ENCODE results near the gene CLEC17A.
"Not testable (repeated sequence)": the region's sequence is repeated elsewhere in the genome, so short reads cannot be mapped to it uniquely, and the experiment has no call there.

The CLEC17A gene

DNA sequence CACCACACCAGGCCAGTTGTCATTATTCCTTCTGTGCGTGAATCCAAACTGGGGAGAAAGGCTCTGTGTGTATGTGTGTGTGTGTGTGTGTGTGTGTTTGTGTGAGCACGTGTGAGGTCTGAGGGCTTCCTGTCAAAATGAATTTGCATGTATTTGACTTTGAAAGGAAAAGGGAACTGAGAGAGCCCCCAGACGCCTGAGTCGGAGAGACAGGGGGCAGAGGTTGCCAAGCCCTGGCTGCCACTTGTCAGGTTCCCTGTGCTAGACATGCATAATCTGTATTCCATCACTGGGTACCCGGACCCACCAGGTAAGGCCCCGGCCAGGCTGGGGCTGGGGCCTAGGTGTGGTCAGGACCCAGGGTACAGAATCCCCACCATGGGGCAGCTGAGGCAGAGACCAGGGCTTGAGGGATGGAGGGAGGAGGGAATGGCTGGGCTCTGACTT, at the start of gene CLEC17A:
Gene CLEC17A (plus strand): TSS at position 191 of the 447 bp plus-strand sequence. CDS start 77 bp downstream, at position 268.
- in situ Hi-C loops (cut with MboI; ENCODE audit: low sequenced_read_pairs): no loop called here

- in situ Hi-C loops (cut with MboI; ENCODE audit: low sequenced_read_pairs): no loop called here
Measured at GRCh38 chr19:14533450-14533849, 49.4 kb upstream of the CLEC17A start.

GRCh38 chr19:14536926-14537692, 45.8 kb upstream of the CLEC17A start:
- in situ Hi-C loops (cut with MboI; ENCODE audit: low sequenced_read_pairs): no loop called here

DNA sequence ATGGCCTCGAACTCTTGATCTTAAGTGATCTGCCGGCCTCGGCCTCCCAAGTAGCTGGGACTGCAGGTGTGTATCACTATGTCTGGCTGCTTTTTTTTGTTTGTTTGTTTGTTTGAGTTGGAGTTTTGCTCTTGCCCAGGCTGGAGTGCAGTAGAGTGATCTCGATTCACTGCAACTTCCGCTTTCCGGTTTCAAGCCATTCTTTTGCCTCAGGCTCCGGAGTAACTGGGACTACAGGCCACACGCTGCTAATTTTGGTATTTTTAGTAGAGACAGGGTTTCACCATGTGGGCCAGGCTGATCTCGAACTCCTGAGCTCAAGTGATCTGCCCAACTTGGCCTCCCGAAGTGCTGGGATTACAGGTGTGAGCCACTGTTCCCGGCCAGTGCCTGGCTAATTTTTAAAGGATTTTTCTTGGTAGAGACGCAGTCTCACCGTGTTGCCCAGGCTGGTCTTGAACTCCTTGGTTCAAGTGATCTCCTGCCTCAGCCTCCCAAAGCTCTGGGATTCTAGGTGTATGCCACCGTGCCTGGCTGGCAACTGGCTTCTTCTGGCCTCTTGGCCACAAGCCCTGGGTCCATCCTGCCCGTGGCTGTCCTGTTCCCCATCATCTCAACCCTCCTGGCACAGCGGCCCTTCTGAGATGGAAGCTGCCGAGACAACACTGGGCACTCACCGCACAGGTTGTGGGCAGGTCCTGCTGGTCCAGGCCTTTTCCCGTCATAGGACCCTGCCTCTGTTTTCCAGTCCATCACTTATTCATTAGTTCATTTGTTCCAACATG, 42.0 kb upstream of the CLEC17A start:
- in situ Hi-C loops (cut with MboI; ENCODE audit: low sequenced_read_pairs): no loop called here

DNA sequence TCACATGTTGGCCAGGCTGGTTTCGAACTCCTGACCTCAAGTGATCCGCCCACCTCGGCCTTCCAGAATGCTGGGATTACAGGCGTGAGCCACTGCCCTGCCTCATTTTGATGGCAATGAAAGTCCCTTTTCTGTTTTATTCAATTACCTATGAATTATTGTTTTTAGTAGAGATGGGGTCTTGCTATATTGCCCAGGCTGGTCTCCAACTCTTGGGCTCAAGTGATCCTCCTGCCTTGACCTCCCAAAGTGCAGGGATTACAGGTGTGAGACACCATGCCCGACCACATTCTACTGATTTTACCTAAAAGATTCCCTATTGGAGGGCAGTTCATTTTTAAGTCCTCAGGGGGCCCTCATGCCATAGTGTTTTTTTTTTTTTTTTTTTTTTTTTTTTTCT, 40.9 kb upstream of the CLEC17A start:
- in situ Hi-C loops (cut with MboI; ENCODE audit: low sequenced_read_pairs): not testable (repeated sequence)

- in situ Hi-C loops (cut with MboI; ENCODE audit: low sequenced_read_pairs): no loop called here
Measured at GRCh38 chr19:14542711-14543328, 40.1 kb upstream of the CLEC17A start.

- in situ Hi-C loops (cut with MboI; ENCODE audit: low sequenced_read_pairs): no loop called here
Measured at GRCh38 chr19:14544047-14544446, 38.8 kb upstream of the CLEC17A start.

GRCh38 chr19:14544977-14545715, 37.7 kb upstream of the CLEC17A start:
- in situ Hi-C loops (cut with MboI; ENCODE audit: low sequenced_read_pairs): no loop called here

- in situ Hi-C loops (cut with MboI; ENCODE audit: low sequenced_read_pairs): no loop called here
Measured at GRCh38 chr19:14545716-14546082, 37.2 kb upstream of the CLEC17A start.

- in situ Hi-C loops (cut with MboI; ENCODE audit: low sequenced_read_pairs): no loop called here
Measured at GRCh38 chr19:14550201-14550754, 32.6 kb upstream of the CLEC17A start.

GRCh38 chr19:14551134-14552005, 31.5 kb upstream of the CLEC17A start:
- in situ Hi-C loops (cut with MboI; ENCODE audit: low sequenced_read_pairs): not testable (repeated sequence)

GRCh38 chr19:14552006-14552360, 30.9 kb upstream of the CLEC17A start:
- in situ Hi-C loops (cut with MboI; ENCODE audit: low sequenced_read_pairs): not testable (repeated sequence)

GRCh38 chr19:14553042-14553938, 29.6 kb upstream of the CLEC17A start:
- in situ Hi-C loops (cut with MboI; ENCODE audit: low sequenced_read_pairs): no loop called here

GRCh38 chr19:14553939-14554243, 29.0 kb upstream of the CLEC17A start:
- in situ Hi-C loops (cut with MboI; ENCODE audit: low sequenced_read_pairs): no loop called here

- in situ Hi-C loops (cut with MboI; ENCODE audit: low sequenced_read_pairs): no loop called here
Measured at GRCh38 chr19:14554382-14554812, 28.5 kb upstream of the CLEC17A start.

DNA sequence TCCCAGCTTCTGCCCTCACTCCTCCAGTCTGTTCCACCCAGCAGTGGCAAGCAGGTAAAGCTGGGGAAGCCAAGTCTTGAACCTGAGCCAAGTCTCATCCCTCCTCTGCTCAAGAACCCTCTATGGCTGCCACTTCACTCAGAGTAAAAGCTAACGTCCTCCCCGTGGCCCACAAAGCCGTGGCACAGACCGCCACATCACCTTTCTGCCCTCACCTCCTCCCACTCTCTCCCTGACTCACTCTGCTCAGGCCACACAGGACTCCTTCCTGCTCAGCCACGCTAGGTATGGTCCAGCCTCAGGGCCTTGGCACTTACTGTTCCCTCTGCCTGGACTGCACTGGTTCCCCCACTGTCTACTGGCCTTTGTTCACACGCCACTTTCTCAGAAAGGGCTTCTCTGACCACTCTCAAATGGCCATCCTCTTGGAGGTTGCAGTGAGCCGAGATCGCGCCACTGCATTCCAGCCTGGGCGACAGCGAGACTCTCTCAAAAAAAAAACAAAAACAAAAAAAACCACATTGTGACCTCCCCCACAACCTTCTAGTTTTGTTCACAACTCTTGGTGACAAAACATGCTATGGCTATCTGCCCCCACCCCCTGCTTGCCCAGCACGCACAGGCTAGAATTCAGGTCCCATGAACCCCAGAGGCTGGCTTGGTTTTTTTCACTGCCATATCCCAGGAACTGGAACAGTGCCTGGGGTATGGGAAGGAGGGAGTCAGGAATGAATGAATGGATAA, 26.8 kb upstream of the CLEC17A start:
- in situ Hi-C loops (cut with MboI; ENCODE audit: low sequenced_read_pairs): no loop called here

DNA sequence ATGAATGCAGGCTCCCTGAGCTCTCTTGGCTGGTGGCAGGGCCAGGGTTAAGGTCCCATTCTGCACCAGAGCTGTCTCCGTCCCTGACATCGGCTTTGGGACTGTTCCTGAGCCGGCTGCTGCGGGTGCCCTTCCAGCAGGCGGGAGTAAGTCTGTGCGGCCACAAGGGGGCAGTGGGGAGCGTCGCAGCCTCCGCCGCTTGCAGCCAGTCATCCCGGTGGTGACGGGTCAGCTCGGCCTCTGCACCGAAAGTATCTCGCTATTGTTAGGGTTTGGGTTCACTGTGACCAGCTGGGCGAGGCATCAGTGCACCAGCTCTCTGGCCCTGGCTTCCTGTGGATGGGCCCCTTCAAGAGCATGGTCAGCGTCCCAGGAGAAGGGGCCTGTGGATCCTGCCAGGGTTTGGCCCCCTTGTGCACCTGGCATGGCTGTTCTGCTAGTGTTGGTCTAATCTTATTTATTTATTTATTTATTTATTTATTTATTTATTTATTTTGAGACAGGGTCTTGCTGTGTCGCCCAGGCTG, 26.2 kb upstream of the CLEC17A start:
- in situ Hi-C loops (cut with MboI; ENCODE audit: low sequenced_read_pairs): no loop called here

All from HL-60/S4 treated with phorbol 12-myristate 13-acetate at 8.2 ng/mL for 4 days and 3 days (cell line).